Adrenal gland (tissue), 12 donors: ENCODE measurements around the gene DPP10. TPM values are rescaled to one million over a fixed set of nuclear protein-coding genes. Genes with fewer than 3 reads are reported as not detected.

Source experiments
- DNase-seq, 7 donors: peaks; one replicate each; pipeline ENCODE4 v3.0.0-alpha.2; 2019 to 2020
- H3K27ac ChIP-seq, 5 donors: fragments of 200-600 bp; sonication (generic) in 4 of 5; 1 replicate in 3 of 5; 2 replicates in 2 of 5; pipeline versions ENCODE4 v1.5.1 to v1.8.0; 2016 to 2020; ENCODE audit warnings: mild to moderate bottlenecking in 1 of 5
- H3K27me3 ChIP-seq: fragments of 200-600 bp; 2 replicates; pipeline ENCODE4 v1.8.0; 2021
- H3K36me3 ChIP-seq, 2 donors: fragments of 200-600 bp; replicated peaks in 1 of 2; 1 replicate in 1 of 2; 2 replicates in 1 of 2; pipeline versions ENCODE4 v1.5.1 to v1.8.0; 2018 to 2022
- H3K4me1 ChIP-seq, 2 donors: fragments of 200-600 bp; replicated peaks in 1 of 2; 1 replicate in 1 of 2; 2 replicates in 1 of 2; pipeline versions ENCODE4 v1.5.1 to v1.8.0; 2018 to 2021
- H3K4me3 ChIP-seq, 4 donors: fragments of 200-600 bp; sonication (generic) in 3 of 4; one replicate each; pipeline ENCODE4 v1.5.1; 2016 to 2018
- H3K9me3 ChIP-seq, 3 donors: fragments of 200-600 bp; sonication (generic) in 1 of 3; replicated peaks in 1 of 3; 1 replicate in 2 of 3; 2 replicates in 1 of 3; pipeline versions ENCODE4 v1.5.1 to v1.8.0; 2016 to 2021
- POLR2A ChIP-seq, 2 donors: fragments of 450-650 bp; IDR thresholded peaks; one replicate each; pipeline ENCODE4 v1.6.1; 2017; ENCODE audit warnings: antibody characterized with exemption in 2 of 2, mild to moderate bottlenecking in 2 of 2, moderate library complexity in 1 of 2
- WGBS, 4 donors: extraction: QIAGEN DNeasy Blood & Tissue Kit in 2 of 4; methylation state at CpG; one replicate each; pipeline versions ENCODE4 v1.1.5 to v1.1.7; 2013 to 2017; 5-methylcytosine and 5-hydroxymethylcytosine counted together
- intact Hi-C, 2 donors: fragments of 100-400 bp; cut with DNase I; formaldehyde crosslinking; loops; one replicate each; pipeline versions ENCODE4 v1.14.1 to v1.15.0; 2022 to 2023
- polyA plus RNA-seq, 3 donors: library from polyadenylated mRNA; stranded (reverse); fragments of 200-250 nt in 2 of 3; fragments of 350-450 nt in 1 of 3; fragmentation: Illumina TruSeq in 1 of 3; extraction: RNeasy Lipid Tissue Mini Kit (QIAGEN cat#74804) in 1 of 3; gene quantifications; one replicate each; pipeline ENCODE4 v1.2.3, GENCODE V29; 2013 to 2014
- total RNA-seq, 9 donors: library from RNA; depleted of rRNA in 4 of 9; stranded (reverse); fragments of >200 nt in 4 of 9; fragments of 120-200 nt in 1 of 9; fragmentation: NEBNext Ultra II Directional in 1 of 9; extraction: Animal tissue kit (Norgen Biotek cat#: 25700) in 1 of 9; gene quantifications; one replicate each; pipeline versions ENCODE4 v1.1.0 to v1.2.4, GENCODE V29; 2013 to 2023
- TF ChIP-seq, protein P1 (sequence below), 6 experiments: fragments of 450-650 bp in 4 of 6; fragments of 200-600 bp in 2 of 6; sonication (generic) in 1 of 6; IDR thresholded peaks; 1 replicate in 5 of 6; 2 replicates in 1 of 6; pipeline versions ENCODE4 v1.5.1 to v1.8.0; 2016 to 2021; ENCODE audit warnings: antibody characterized with exemption in 6 of 6, mild to moderate bottlenecking in 2 of 6, moderate library complexity in 1 of 6
- donor health status: healthy with polysubstance abuse.
- donor health status: Bipolar disorder and iron deficiency.
- donor health status: DM: yes; HTN: yes; CAD: no.
- donor health status: DM: no; HTN: no; CAD: no.
- donor health status: DM: no; HTN: no; CAD: no.
- donor health status: DM: yes; HTN: yes; CAD: no.

Gene DPP10
- total and polyA plus RNA-seq, 12 donors = 5.2 to 257 (median 32.0) TPM

DNA sequence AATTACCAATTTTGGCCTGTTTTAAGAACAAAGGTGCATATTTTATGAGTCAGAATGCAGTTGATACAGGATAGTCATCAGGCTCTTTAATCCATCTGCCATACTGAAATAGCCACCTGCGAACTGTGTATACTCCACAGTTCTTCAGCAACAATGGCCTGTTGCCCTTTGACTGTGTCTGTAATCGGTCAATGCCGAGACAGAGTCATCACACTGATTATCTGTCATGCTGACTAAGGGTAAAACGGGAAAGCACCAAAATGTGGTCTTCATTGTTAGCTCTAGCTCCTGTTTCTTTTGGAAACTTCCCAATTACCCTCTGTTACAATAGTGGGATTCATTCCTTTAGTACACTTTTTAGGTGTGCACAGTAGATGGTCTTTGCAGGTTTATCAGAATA is 871.7 kb downstream of the DPP10 start:
- no peak for DNase-seq
- no peaks in the 10 kb centered on the region for H3K27me3 ChIP-seq
- H3K27ac ChIP-seq = no peak overlapping the region
- H3K4me3 ChIP-seq = no peak overlapping the region
- no peaks in the 10 kb centered on the region for H3K36me3 ChIP-seq
- TF ChIP-seq, protein P1, sequence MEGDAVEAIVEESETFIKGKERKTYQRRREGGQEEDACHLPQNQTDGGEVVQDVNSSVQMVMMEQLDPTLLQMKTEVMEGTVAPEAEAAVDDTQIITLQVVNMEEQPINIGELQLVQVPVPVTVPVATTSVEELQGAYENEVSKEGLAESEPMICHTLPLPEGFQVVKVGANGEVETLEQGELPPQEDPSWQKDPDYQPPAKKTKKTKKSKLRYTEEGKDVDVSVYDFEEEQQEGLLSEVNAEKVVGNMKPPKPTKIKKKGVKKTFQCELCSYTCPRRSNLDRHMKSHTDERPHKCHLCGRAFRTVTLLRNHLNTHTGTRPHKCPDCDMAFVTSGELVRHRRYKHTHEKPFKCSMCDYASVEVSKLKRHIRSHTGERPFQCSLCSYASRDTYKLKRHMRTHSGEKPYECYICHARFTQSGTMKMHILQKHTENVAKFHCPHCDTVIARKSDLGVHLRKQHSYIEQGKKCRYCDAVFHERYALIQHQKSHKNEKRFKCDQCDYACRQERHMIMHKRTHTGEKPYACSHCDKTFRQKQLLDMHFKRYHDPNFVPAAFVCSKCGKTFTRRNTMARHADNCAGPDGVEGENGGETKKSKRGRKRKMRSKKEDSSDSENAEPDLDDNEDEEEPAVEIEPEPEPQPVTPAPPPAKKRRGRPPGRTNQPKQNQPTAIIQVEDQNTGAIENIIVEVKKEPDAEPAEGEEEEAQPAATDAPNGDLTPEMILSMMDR (IDR thresholded peaks at IDR 0.05) = no peak
- no peak for TF ChIP-seq POLR2A (IDR thresholded peaks at IDR 0.05)
- H3K9me3 ChIP-seq = peaks cover 0 to 6% (median 0%) of the 10 kb centered on the region in 3 donors
- intact Hi-C loops = no loop called here
- WGBS, 4 donors = 68 to 75% (median 74%) methylated on average over 4 of the region's 4 CpGs
- no peaks in the 10 kb centered on the region for H3K4me1 ChIP-seq

DNA sequence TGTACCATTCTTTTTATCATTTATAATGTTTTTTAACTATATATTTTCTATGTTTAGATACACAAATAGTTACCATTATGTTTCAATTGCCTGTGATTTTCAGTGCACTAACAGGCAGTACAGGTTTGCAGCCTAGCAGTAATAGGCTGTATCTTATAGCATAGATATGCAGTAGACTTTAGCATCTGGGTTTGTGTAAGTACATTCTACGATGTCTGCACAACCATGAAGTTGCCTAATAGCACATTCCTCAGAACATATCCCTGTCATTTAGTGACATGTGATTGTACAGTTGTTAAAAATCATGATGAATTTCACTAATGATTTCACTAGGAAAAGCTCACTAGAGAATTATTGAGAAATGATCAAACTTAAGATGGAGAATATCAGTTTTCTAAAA is 884.6 kb downstream of the DPP10 start:
- Histone ChIP-seq H3K9me3 (no peaks in the 10 kb centered on the region), H3K27ac (no peak overlapping the region), H3K27me3 (no peaks in the 10 kb centered on the region), H3K36me3 (no peaks in the 10 kb centered on the region), H3K4me1 (no peaks in the 10 kb centered on the region), H3K4me3 (no peak overlapping the region)
- intact Hi-C loops = no loop called here
- DNase-seq = no peak
- WGBS, 4 donors = 67 to 84% (median 74%) methylated on average over 1 of the region's 1 CpG
- TF ChIP-seq POLR2A (IDR thresholded peaks at IDR 0.05) = no peak
- TF ChIP-seq, protein P1 (IDR thresholded peaks at IDR 0.05) = no peak

DNA sequence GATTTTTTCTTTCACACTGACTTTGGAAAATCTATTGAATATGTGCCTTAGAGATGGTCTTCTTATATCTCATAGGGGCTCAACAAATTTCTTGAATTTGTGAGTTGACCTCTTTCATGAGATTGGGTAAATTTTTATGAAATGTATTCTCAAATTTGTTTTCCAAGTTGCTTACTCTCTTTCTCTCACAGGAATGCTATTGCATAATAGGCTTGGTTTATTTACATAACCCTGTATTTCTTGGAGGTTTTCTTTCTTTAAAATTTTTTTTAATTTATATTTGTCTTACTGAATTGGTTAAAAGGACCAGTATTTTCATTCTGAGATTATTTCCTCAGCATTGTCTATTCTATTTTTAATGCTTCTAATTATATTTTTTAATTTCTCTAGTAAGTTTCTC is 917.1 kb downstream of the DPP10 start:
- Histone ChIP-seq H3K27me3 (no peaks in the 10 kb centered on the region), H3K27ac (no peak overlapping the region), H3K9me3 (no peaks in the 10 kb centered on the region), H3K4me1 (no peaks in the 10 kb centered on the region), H3K4me3 (no peak overlapping the region), H3K36me3 (no peaks in the 10 kb centered on the region)
- DNase-seq = no peak
- TF ChIP-seq POLR2A (IDR thresholded peaks at IDR 0.05) = no peak
- TF ChIP-seq, protein P1 (IDR thresholded peaks at IDR 0.05) = no peak
- intact Hi-C loops = no loop called here

DNA sequence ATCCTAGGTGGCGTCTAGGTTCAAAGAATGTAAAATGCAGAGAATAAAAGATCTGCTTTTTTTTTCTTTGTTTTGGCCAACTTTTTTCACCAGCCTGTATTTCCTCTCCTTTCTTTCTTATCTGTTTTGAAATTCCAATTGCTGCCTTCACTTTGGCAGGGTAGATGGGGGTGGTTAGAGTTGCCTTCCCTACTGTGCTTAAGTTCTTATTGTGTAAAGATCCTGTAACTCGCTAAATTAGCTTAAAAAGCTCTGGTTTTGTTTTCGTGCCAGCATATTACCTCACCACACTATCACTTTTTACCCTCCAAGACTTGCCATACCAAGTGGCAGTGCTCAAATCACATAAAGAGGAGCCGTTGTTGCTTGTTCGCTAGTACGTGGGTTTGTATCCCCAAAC is 921.7 kb downstream of the DPP10 start:
- Histone ChIP-seq H3K9me3 (no peaks in the 10 kb centered on the region), H3K4me1 (no peaks in the 10 kb centered on the region), H3K27me3 (no peaks in the 10 kb centered on the region), H3K4me3 (no peak overlapping the region), H3K36me3 (no peaks in the 10 kb centered on the region), H3K27ac (no peak overlapping the region)
- intact Hi-C loops = no loop called here
- TF ChIP-seq, protein P1 (IDR thresholded peaks at IDR 0.05) = no peak
- TF ChIP-seq POLR2A (IDR thresholded peaks at IDR 0.05) = no peak
- 78 to 87% (median 85%) methylated on average over 6 of the region's 6 CpGs for WGBS, 4 donors
- DNase-seq = no peak
